Immature natural killer cell (primary cell): Measurements from ENCODE around the gene SSUH2. TPM values are rescaled to one million over a fixed set of nuclear protein-coding genes. Genes with fewer than 3 reads are reported as not detected.
A peak's percentile ranks its signal among the peaks of the same experiment; 100 is the strongest.
"Not testable (repeated sequence)": the region's sequence is repeated elsewhere in the genome, so short reads cannot be mapped to it uniquely, and the experiment has no call there.

Experiments
- DNase-seq, 3 donors: peaks; one replicate each; pipeline ENCODE4 v3.0.0; 2022; ENCODE audit warnings: mixed read lengths in 1 of 3
- H3K27ac Mint-ChIP-seq, 6 donors: one replicate each; pipeline ENCODE4 v1.8.0; 2020; ENCODE audit warnings: mixed read lengths in 6 of 6, mild to moderate bottlenecking in 5 of 6, inconsistent platforms in 4 of 6, moderate library complexity in 3 of 6
- H3K27me3 Mint-ChIP-seq, 3 donors: one replicate each; pipeline ENCODE4 v1.8.0; 2020 to 2021; ENCODE audit warnings: low read depth in 3 of 3, mild to moderate bottlenecking in 3 of 3, mixed read lengths in 3 of 3, moderate library complexity in 3 of 3, inconsistent platforms in 1 of 3
- H3K36me3 Mint-ChIP-seq, 3 donors: one replicate each; pipeline ENCODE4 v1.8.0; 2020; ENCODE audit warnings: mixed read lengths in 3 of 3, inconsistent platforms in 2 of 3, mild to moderate bottlenecking in 2 of 3
- H3K4me1 Mint-ChIP-seq, 2 donors: one replicate each; pipeline ENCODE4 v1.8.0; 2020; ENCODE audit warnings: inconsistent platforms in 2 of 2, mild to moderate bottlenecking in 2 of 2, mixed read lengths in 2 of 2, moderate library complexity in 1 of 2
- H3K4me3 Mint-ChIP-seq, 5 donors: one replicate each; pipeline ENCODE4 v1.8.0; 2020; ENCODE audit warnings: mild to moderate bottlenecking in 5 of 5, mixed read lengths in 5 of 5, inconsistent platforms in 3 of 5, moderate library complexity in 3 of 5
- H3K9me3 Mint-ChIP-seq, 6 donors: one replicate each; pipeline ENCODE4 v1.8.0; 2020; ENCODE audit warnings: mild to moderate bottlenecking in 6 of 6, mixed read lengths in 6 of 6, inconsistent platforms in 4 of 6, moderate library complexity in 3 of 6
- polyA plus RNA-seq, 3 donors: library from polyadenylated mRNA; unstranded; fragments of 300-500 nt; fragmentation: Illumina TruSeq; gene quantifications; one replicate each; pipeline ENCODE4 v1.2.3, GENCODE V29; 2021

The SSUH2 gene
- polyA plus RNA-seq, 3 donors from 2014 or later: not detected

DNA sequence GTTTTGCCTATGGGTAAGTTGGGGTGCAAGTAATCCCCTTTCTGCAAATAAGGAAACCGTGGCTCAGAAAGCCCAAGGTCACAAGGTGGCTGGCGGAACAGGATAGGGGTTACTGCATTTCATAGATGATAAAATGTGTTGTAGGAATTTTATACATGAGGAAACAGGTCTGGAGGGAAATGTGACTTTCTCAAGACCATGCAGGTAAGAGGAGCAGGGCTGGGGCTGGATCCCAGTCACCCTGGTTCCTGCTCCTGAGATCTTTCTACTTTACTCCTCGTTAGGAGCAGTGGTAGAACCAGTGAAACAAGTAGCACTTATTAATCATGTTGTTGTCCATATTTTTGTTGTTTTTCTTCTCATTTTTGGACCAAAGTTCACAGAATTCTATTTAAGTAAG, 63.2 kb downstream of the SSUH2 start:
- Mint-ChIP-seq H3K27me3 (peaks cover 0 to 4% (median 2%) of the 10 kb centered on the region in 3 donors), H3K4me1 (no peaks in the 10 kb centered on the region), H3K9me3 (peaks cover 0 to 2% (median 0%) of the 10 kb centered on the region in 6 donors), H3K27ac (no peak overlapping the region), H3K36me3 (no peaks in the 10 kb centered on the region), H3K4me3 (no peak overlapping the region)
- no peak for DNase-seq

DNA sequence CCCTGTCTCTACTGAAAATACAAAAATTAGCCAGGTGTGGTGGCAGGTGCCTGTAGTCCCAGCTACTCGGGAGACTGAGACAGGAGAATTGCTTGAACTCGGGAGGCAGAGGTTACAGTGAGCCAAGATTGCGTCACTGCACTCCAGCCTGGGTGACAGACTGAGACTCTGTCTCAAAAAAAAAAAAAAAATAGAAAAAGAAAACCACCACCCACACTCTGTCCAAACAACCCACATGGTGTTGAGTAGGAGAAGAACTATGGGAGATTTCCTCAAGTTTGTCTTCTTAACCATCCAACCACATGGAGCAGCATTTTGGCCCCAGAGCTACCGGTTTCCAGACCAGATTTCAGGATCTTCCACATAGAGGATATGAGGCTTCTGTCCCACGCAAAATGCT, 64.2 kb downstream of the SSUH2 start:
- H3K9me3 Mint-ChIP-seq, H3K4me3 Mint-ChIP-seq, H3K27ac Mint-ChIP-seq, H3K27me3 Mint-ChIP-seq, H3K4me1 Mint-ChIP-seq, DNase-seq, H3K36me3 Mint-ChIP-seq: not testable (repeated sequence)

DNA sequence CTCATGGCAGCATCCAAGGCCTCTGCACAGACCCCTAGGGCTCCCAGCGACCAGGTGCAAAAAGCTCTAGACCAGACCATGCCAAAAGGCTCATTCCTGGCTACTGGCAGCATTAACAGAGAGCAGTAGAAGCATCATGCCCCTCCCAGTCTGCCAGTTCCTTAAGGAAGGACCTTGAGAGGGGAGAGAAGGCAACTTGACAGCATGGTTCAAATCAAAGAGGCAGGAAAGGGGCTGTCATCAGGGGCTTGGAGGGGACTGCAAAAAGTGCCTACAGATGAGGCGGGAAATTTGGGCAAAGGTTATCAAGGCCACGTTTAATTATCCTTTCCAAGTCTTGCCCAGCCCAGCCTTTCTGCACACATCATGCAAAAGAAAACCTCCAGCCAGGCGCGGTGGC, 64.7 kb downstream of the SSUH2 start:
- Mint-ChIP-seq H3K27ac (no peak overlapping the region), H3K9me3 (peaks cover 0 to 5% (median 0%) of the 10 kb centered on the region in 6 donors), H3K4me1 (no peaks in the 10 kb centered on the region), H3K27me3 (peaks cover 0 to 6% (median 2%) of the 10 kb centered on the region in 3 donors), H3K36me3 (no peaks in the 10 kb centered on the region), H3K4me3 (no peak overlapping the region)
- no peak for DNase-seq

GRCh38 chr3:8579096-8579495, 65.5 kb downstream of the SSUH2 start:
- peaks cover 0 to 2% (median 0%) of the 10 kb centered on the region in 6 donors for H3K9me3 Mint-ChIP-seq
- no peak overlapping the region for H3K4me3 Mint-ChIP-seq
- DNase-seq: no peak
- H3K36me3 Mint-ChIP-seq: no peaks in the 10 kb centered on the region
- no peak overlapping the region for H3K27ac Mint-ChIP-seq
- H3K27me3 Mint-ChIP-seq: peaks cover 0 to 6% (median 2%) of the 10 kb centered on the region in 3 donors
- H3K4me1 Mint-ChIP-seq: no peaks in the 10 kb centered on the region

- Mint-ChIP-seq H3K4me1 (no peaks in the 10 kb centered on the region), H3K9me3 (peaks cover 0 to 2% (median 0%) of the 10 kb centered on the region in 6 donors), H3K27ac (no peak overlapping the region), H3K4me3 (no peak overlapping the region), H3K36me3 (no peaks in the 10 kb centered on the region), H3K27me3 (peaks cover 2 to 3% (median 2%) of the 10 kb centered on the region in 3 donors)
- no peak for DNase-seq
These were observed 66.3 kb downstream of the SSUH2 start for GRCh38 chr3:8578282-8578681.

- Mint-ChIP-seq H3K27me3 (peaks cover 2% of the 10 kb centered on the region in 3 donors), H3K36me3 (no peaks in the 10 kb centered on the region), H3K4me3 (no peak overlapping the region), H3K9me3 (peaks cover 0 to 2% (median 0%) of the 10 kb centered on the region in 6 donors), H3K27ac (no peak overlapping the region), H3K4me1 (no peaks in the 10 kb centered on the region)
- no peak for DNase-seq
These were observed 67.6 kb downstream of the SSUH2 start for GRCh38 chr3:8576841-8577571.

GRCh38 chr3:8576436-8576835, 68.2 kb downstream of the SSUH2 start:
- Mint-ChIP-seq H3K27me3 (peaks cover 2% of the 10 kb centered on the region in 3 donors), H3K9me3 (peaks cover 0 to 2% (median 0%) of the 10 kb centered on the region in 6 donors), H3K27ac (no peak overlapping the region), H3K4me3 (no peak overlapping the region), H3K4me1 (peaks cover 2 to 5% of the 10 kb centered on the region in 2 donors), H3K36me3 (no peaks in the 10 kb centered on the region)
- no peak for DNase-seq

GRCh38 chr3:8575364-8576104, 69.1 kb downstream of the SSUH2 start:
- Mint-ChIP-seq H3K27ac (no peak overlapping the region), H3K4me3 (no peak overlapping the region), H3K4me1 (peaks cover 7 to 14% of the 10 kb centered on the region in 2 donors), H3K36me3 (peaks cover 0 to under 1% (median 0%) of the 10 kb centered on the region in 3 donors), H3K27me3 (peaks cover 2 to 7% (median 2%) of the 10 kb centered on the region in 3 donors), H3K9me3 (peaks cover 0 to 2% (median 0%) of the 10 kb centered on the region in 6 donors)
- no peak for DNase-seq

GRCh38 chr3:8574670-8575322, 69.8 kb downstream of the SSUH2 start:
- peaks cover 9 to 15% of the 10 kb centered on the region in 2 donors for H3K4me1 Mint-ChIP-seq
- H3K27me3 Mint-ChIP-seq: peaks cover 0 to 7% (median 4%) of the 10 kb centered on the region in 3 donors
- H3K27ac Mint-ChIP-seq: no peak overlapping the region
- peaks cover 0 to 2% (median 0%) of the 10 kb centered on the region in 6 donors for H3K9me3 Mint-ChIP-seq
- H3K4me3 Mint-ChIP-seq: no peak overlapping the region
- no peak for DNase-seq
- peaks cover 0 to 3% (median 0%) of the 10 kb centered on the region in 3 donors for H3K36me3 Mint-ChIP-seq

DNA sequence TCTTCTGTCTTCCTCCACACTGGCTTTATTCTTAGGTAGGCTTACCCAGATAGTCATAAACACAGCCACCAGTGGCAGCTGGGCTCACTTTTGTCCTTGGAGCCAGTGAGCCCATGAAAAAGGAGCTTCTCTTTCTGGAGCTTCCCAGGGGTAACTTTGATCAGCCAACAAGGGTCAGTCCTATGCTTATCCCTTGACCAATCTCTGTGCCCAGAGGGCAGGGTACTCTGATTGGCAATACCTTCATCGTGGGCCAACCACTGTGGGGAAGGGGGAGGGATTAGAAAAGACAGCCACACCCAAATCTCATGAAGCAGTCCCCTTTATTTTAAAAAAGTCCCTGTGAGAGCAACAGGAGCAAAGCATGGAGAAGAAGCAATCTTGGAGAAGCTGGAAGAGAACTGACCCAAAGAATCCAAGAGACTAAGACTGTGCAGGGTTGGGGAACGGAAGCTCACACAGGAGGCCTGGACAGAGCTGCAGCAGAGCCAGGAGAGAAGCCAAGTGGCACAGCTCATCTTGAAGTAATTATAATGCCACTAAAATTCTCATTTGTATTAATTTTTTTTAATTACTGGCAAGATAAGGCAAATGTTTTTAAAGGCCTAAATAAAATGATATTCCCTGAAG, 70.4 kb downstream of the SSUH2 start:
- Mint-ChIP-seq H3K27ac (no peak overlapping the region), H3K4me1 (peaks cover 9 to 15% of the 10 kb centered on the region in 2 donors), H3K27me3 (peaks cover 0 to 7% (median 6%) of the 10 kb centered on the region in 3 donors), H3K9me3 (peaks cover 0 to 2% (median 0%) of the 10 kb centered on the region in 6 donors), H3K36me3 (peaks cover 0 to 3% (median 0%) of the 10 kb centered on the region in 3 donors), H3K4me3 (no peak overlapping the region)
- DNase-seq: no peak

DNA sequence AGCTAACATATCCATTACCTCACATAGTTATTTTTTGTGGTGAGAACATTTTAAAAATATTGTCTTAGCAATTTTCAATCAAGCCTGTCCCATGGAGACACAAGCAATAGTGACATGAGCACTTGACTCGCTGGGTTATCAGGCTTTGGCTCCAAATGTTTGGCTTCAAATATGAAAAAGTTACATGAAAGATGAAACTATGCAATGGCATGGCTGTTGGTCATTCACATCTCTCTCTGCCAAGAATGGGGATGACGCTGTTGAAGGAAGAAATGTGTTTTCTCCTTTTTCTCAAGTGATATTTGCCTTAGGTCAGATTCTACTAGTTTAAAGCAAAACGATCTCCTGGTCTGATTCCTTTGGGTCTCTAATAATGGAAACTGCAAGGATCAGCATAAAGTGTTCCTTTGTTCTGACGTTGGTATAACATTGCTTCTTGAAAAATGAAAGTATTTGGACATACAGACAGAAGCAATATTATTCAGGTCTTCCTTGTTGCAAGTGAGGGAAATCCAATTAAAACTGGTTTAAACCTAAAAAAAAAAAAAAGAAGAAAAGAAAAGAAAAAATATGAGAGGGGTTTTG, 71.2 kb downstream of the SSUH2 start:
- peaks cover 9 to 15% of the 10 kb centered on the region in 2 donors for H3K4me1 Mint-ChIP-seq
- peaks cover 0 to 3% (median 0%) of the 10 kb centered on the region in 3 donors for H3K36me3 Mint-ChIP-seq
- H3K4me3 Mint-ChIP-seq: no peak overlapping the region
- H3K27me3 Mint-ChIP-seq: peaks cover 0 to 7% (median 6%) of the 10 kb centered on the region in 3 donors
- DNase-seq: no peak
- H3K9me3 Mint-ChIP-seq: peaks cover 0 to 2% (median 0%) of the 10 kb centered on the region in 6 donors
- no peak overlapping the region for H3K27ac Mint-ChIP-seq

DNA sequence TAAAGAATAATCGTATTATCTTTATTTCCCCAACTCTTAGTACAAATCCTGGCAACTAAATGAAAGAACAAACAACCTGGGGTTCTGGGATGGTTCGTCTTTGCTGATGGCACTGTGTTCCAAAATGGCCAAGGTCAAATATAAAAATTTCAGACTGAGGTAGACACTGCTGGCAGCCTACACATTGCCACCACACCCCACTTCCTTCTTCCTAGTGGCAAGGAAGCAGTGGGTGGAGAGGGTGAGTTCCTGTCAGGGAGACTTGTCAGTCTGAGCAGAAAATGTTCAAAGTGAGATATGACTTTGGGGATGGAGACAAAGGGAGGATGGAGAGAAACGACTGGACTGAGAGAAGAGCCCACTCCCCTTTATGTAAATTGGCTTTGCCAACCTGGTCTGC, 73.3 kb downstream of the SSUH2 start:
- Mint-ChIP-seq H3K4me1 (peaks cover 9 to 15% of the 10 kb centered on the region in 2 donors), H3K9me3 (peaks cover 0 to 2% (median 0%) of the 10 kb centered on the region in 6 donors), H3K36me3 (peaks cover 0 to 3% (median 0%) of the 10 kb centered on the region in 3 donors), H3K27me3 (peaks cover 0 to 7% (median 6%) of the 10 kb centered on the region in 3 donors), H3K4me3 (peak overlapping the region in 1 of 5 donors; percentile 1), H3K27ac (no peak overlapping the region)
- DNase-seq: no peak
